HCEC 1CT (cell line): ENCODE measurements around the gene STMND1.
"Not testable (repeated sequence)": the region's sequence is repeated elsewhere in the genome, so short reads cannot be mapped to it uniquely, and the experiment has no call there.

ENCODE experiments used
- DNase-seq: peaks from one replicate; pipeline ENCODE4 v3.0.0-alpha.2; 2017

STMND1 gene

DNA sequence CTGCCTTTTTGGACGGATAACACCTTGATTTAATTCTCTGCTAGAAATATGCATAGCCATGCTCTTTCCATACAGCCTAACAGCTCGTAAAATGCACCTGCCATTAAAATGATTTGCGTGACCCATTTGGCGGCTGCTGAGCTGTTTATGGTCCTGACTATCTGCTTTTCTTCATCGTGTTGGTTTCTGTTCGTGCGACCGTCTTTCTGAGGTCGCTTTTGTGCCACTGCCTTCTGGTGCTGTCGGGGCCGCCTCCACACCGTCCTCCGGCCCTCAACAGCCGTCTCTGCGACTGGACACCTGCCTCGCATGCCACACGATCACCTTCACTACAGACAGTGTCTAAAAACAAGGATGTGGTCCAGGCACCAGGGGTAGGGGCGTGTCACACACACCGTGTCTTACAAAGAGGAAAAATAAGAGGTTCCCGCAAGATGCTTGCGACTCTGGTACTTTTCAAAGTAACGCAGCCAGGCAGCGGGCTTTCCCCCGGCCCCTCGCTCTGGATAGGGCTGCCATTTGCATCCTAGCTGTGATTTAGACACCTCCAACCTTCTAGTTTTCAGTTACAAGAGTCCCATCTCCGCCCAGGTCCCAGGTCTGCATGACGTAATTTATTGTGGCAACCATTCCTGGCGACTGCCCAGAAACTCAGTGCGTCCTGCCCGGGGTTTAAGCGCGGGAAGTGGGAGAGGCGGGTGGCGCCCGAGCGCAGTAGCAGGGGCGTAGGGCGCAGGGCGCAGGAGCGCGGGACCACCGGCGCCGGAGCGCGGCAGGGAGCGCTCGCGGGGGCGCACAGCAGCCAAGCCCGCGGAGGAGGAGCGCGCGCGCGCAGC, at the start of gene STMND1:
Gene STMND1 (plus strand): TSS at position 629 of the 836 bp plus-strand sequence. CDS start 208 bp downstream, outside the sequence.
- no peak for DNase-seq

DNA sequence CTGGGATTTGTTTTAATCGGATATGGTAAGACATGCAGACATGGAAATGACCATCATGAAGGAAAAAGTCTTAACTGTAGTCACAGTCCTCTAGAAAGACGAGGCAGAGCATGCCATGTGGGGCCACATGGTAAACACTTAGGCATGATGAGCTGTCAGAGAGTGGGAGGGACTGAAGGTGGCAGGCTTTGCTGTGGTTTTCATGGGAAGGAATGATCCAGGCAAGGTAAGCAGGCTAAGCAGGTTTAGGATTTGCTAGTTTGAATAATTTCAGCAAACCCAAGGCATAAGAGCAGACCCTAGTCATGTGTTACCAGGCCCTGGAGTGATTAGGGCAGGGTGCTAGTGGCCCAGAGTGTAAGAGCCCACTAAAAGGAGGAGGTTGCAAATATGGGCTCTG, 47.2 kb upstream of the STMND1 start:
- DNase-seq, result no peak

DNA sequence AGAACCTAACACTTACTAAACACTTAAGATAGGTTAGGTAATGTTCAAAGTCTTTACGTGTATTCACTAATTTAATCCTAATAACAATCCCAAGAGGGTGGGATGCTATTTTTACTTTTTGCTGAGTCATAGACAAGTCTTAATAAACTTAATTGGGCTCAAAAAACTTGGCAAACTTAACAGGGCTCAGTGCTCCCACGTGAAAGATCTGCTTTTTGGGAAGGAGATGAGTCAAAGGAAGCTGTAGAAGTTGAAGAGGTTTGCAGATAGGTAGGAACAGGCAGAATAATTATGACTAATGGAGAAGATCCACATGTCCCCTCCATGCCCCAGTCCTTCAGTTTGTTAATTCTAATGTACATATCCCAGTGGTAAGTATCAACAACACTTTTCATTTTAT, 44.5 kb upstream of the STMND1 start:
- DNase-seq, result no peak

DNA sequence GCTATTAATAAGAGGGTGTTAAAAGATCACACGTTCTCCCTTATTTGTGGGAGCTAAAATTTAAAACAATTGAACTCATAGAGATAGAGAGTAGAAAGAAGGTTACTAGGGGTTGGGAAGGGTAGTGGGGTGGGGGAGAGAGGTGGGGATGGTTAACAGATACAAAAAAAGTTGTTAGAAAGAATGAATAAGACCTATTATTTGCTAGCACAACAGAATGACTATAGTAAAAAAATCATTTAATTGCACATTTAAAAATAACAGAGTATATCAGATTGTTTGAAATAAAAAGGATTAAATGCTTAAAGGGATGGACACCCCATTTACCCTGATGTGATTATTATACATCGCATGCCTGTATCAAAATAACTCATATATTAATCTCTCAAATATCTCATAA, 43.3 kb upstream of the STMND1 start:
- no peak for DNase-seq

DNA sequence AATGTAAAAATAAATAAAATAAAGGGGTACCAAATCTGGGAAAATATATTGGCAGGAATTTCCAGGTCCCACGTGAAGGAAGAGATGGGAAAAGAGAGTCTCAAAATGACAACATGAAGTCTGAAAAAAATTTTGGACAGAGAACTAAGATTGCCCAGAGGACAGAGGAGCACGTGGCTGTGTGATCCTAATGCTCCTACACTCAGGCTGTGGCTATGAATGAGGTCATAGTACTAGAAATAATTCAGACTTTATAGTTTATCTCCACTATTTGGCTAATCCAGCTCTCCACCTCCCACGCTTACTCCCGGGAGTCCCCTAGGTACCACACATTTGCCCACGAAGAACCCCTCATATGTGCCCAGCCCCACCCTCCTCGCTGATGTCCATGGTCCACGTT, 42.8 kb upstream of the STMND1 start:
- no peak for DNase-seq

DNA sequence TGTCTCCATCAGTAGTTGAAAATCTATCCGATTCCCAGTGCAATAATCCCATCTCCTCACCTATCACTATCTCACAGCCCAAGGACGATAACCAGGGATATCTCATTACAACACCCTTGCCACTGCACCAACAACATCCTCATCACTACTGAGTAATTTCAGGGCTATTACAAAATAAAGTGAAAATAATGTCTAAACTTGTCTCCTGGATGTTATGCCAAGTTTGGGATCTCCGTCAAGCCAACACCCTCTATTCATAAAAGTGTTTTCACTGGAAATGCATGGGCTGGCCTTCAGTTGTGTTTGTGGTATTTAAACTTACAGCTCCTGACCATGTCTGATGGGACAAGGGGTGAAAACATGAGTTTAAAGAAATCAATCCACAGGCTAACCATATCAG, 42.0 kb upstream of the STMND1 start:
- DNase-seq, result no peak

DNA sequence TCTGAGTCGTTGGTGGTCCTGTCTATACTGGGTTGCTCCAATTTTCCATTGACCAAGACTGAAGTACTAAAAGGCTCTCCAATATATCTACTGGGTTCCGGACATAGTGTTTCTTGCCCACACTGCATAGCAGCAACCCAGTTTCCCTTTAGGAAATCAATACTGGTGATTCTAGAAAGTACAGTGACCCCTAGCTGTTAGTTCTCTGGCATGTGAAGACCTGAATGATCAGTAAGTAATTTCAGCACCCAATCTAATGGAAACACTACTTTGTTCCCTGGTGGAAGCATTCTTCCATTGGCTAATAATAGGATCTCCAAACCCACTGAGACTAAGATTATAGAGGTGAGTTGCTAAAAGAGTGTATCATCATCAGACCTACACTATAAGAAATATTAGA, 40.8 kb upstream of the STMND1 start:
- no peak for DNase-seq

DNA sequence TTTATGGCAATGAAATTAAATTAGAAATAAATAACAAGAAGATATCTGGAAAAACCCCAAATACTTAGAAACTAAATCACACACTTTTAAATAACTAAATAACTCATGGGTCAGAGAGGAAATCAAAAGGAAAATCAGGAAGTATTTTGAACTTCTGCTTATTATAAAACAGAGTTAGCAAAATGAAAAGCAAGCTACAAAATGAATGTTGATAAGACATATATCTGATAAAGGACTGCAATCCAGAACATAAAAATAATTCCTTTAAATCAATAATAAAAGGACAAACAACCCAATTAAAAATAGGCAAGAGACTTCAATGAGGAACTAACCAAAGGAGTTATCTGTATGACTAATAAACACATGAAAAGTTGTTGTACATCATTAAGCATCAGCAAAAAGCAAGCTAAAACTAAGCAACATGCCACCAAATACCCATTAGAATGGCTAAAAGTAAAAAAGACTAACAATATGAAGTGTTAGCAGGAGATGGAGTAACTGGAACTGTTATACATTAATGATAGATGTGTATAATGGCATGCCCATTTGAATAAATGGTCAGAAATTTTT, 38.9 kb upstream of the STMND1 start:
- no peak for DNase-seq

DNA sequence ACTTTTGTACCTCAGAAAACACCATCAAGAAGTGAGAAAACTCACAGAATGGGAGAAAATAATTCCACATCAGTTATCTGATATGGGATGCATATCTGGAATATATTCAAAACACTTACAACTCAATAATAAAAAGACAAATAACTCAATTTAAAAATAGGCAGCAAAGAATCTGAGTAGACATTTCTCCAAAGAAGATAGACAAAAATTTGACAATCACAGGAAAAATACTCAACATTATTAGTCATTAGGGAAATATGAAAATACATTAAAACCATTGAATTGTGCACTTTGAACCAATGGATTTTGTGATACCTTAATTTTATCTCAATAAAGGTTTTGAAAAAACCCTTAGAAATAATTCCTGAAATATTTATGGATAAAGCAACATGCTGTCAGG, 36.9 kb upstream of the STMND1 start:
- no peak for DNase-seq

DNA sequence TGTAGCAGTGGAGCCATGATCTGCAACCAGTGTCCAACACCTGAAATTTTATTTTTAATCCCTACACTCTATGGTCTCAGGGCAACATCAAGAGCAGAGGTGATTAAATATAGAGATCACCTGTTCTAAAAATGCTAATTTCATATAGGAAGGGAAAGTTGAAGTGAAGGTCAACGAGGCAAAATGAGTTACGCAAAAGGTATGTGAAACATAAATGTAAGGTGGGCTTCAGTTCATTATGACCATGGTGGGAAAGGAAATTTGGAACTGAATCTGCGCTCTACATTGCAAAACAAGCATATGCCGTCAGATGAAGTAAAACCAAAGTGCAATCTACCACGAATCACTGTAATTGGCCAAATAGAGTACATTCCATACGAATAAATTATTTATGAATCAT, 35.2 kb upstream of the STMND1 start:
- DNase-seq, result peak; percentile 6

DNA sequence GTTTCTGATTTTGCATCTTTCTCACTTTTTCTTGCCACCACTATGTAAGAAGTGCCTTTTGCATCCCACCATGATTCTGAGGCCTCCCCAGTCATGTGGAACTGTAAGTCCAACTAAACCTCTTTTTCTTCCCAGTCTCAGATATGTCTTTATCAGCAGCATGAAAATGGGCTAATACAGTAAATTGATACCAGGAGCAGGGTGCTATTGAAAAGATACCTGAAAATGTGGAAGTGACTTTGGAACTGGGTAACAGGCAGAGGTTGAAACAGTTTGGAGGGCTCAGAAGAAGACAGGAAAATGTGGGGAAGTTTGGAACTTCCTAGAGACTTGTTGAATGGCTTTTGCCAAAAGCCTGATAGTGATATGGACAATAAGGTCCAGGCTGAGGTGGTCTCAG, 32.9 kb upstream of the STMND1 start:
- DNase-seq, result not testable (repeated sequence)

DNA sequence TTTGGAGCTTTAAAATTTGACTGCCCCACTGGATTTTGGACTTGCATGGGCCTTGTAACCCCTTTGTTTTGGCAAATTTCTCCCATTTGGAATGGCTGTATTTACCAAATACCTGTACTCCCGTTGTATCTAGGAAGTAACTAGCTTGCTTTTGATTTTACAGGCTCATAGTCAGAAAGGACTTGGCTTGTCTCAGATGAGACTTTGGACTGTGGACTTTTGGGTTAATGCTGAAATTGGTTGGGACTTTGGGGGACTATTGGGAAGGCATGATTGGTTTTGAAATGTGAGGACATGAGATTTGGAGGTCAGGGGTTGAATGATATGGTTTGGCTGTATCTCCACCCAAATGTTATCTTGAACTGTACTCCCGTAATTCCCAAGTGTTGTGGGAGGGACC, 31.4 kb upstream of the STMND1 start:
- not testable (repeated sequence) for DNase-seq

DNA sequence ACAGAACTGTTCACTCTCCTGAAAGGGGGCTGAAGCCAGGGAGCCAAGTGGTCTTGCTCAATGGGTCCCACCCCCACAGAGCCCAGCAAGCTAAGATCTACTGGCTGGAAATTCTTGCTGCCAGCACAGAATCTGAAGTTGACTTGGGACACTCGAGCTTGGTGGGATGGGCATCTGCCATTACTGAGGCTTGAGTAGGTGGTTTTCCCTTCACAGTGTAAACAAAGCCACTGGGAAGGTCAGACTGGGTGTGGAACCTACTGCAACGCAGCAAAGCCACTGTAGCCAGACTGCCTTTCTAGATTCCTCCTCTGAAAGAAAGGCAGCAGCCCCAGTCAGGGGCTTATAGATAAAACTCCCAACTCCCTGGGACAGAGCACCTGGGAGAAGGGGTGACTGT, 28.3 kb upstream of the STMND1 start:
- DNase-seq, result not testable (repeated sequence)

DNA sequence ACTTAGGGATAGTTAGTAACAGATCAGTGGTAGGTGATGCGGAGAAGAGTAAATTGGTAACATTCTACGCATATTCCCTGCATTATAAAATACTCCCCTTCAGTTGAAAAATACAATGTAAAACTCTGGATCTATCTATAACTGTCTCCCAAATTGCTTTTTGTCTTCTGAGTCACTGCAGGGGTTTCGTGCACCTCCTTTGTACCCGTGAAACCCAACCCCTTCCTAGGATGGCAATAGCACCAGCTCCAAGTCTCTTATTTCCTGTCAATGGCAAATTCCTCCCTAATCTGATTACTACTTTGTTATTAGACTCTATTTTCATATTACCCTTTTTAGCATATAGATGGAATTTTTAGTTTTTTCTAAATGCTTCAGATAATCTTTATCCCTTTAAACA, 20.6 kb upstream of the STMND1 start:
- DNase-seq, result no peak

DNA sequence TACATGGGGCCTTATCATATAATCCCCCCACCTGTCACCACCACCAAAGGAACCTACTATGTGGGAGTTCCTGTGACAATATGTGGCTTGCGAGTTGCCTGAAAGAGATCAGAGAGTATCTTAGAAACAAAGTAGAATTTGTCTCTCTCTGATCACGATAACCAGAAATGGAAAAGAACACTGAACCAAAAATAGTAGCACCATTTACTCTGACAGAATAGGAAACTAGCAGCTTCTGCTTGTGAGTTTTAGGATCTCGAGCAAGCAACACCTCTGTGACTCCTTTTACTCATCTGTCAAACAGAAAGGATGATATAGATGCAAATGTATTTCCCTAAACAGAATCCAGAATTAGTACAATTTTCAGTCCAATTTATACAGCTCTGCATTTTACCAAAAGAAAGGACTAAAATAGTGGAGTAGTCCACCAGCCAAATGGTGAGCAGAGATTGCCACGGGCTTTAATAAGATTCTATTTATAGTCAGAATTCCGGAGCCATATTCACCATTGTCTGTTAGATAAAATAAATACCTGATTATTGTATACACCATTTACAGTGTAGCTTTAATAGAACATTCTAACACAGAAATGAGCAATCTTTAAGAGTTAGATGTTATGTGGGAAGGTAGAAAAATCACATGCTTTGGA, 19.9 kb upstream of the STMND1 start:
- no peak for DNase-seq

DNA sequence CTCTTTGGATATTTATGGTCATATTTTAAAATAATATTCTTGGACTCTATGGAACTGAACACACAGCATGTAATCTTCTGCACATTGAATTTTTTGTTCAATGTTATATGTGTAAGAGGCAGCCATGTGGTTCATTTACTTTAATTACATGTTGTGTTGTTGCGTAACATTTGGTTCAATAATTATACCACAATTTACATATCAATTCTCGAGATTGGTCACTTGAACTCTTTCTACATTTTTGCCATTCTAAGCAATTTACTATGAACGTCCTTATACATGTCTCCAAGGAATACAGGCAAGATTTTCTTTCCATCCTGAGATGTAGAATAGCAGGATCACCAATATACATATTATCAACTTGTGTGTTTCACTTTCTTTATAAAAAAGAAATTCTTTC, 18.5 kb upstream of the STMND1 start:
- no peak for DNase-seq

DNA sequence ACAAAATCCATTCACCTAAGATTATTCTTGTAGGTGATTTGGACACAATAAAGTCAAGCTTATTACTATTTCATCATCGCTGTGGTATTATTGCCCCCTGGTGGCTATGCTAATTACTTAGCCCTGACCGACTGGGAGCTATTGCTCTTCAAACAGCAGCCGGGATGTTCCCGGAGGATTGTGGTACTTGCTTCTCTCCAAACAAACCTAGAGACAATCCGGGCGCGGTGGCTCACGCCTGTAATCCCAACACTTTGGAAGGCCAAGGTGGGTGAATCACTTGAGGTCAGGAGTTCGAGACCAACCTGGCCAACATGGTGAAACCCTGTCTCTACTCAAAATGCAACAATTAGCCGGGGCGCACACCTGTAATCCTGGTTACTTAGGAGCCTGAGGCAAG, 15.4 kb upstream of the STMND1 start:
- peak; percentile 67 for DNase-seq

DNA sequence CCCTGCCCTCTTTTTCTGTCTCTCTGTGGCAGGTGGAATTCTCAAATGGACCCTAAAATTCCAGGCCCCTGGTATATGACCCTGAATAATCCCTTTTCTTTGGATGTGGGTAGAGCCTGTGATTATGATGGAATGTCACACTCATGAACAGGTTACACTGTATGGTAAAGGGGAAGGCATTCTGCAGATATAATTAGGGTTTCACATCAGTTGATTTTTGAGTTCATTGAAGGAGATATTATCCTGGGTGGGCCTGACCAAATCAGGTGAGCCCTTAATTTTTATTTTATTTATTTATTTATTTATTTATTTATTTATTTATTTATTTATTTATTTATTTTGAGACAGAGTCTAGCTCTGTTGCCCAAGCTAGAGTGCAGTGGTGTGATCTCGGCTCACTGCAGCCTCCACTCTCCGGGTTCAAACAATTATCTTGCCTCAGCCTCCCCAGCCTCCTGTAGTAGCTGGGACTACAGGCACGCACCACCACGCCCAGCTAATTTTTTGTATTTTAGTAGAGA, 13.7 kb upstream of the STMND1 start:
- DNase-seq, result no peak

DNA sequence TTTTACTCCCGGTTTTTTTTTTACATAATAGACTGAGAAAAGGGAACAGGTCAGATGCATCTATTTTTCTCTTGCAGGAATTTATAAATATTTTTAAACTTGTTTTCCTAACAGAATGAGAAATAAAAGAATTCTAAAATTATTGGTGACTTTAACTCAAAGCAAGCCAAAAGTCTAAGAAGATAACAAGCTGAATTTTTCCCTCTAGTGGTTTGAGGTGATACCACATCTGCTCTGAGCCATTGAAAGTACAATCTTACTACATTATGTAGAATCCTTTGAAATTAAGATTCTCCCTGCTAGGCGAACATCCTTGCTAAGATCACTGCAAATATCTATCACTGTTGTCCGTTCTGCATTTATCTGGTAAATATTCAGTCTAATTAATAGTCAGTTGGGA, 10.7 kb upstream of the STMND1 start:
- DNase-seq, result peak; percentile 21

DNA sequence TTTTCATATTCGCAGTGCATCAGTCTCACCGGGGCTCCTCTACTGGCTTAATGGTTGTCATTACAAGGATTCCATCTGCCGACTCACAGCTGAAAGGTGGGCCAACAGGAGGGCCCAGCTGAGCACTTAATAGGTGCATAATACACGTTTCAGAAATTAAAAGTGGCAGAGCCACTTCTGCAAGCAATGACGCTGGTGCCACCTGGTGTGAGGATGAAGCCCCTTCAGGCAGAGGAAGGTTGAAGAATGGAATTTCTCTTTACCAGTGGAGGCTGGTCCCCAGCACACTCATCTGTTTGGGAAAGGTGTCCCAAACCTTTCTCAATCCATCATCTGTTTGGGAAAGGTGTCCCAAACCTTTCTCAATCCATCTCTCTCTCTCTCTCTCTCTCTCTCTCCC, 8.2 kb upstream of the STMND1 start:
- DNase-seq, result no peak

DNA sequence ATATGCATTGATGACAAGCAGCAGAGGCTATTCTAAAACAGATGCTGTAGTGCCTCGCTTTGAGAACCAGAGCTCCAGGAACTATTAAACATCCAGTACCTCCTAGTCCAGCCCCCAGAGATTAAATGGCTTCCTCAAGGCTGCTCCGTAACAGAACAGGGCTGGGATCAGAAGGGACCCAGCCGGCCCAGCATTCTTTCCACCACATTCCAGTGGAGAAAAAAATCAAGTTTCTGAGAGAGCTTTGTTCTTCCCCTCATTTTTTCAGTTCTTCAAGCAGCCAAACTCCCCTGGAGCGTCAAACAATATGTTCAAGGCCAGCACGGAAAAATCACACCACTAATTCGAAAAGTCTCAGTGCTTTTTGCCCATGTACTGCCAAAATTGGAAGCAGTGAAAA, 5.8 kb upstream of the STMND1 start:
- no peak for DNase-seq

DNA sequence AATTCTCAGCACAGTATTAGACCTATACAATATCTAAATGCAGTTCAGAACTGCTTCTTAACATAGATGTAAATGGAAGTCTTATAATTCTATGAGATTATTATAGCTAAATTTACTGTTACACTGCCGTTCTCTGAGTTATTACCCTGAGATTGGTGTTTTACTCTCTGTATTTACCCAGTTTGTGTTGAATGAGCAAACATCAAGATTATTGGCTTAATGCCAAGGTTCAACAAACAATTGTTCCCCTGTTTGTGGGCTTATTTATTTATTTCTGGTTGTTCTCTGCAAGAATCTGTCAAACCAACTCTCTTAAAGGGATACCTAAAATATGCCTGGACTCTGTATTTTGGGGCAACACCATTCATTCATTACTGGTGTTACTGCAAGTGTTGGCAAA, 5.2 kb upstream of the STMND1 start:
- DNase-seq, result no peak

DNA sequence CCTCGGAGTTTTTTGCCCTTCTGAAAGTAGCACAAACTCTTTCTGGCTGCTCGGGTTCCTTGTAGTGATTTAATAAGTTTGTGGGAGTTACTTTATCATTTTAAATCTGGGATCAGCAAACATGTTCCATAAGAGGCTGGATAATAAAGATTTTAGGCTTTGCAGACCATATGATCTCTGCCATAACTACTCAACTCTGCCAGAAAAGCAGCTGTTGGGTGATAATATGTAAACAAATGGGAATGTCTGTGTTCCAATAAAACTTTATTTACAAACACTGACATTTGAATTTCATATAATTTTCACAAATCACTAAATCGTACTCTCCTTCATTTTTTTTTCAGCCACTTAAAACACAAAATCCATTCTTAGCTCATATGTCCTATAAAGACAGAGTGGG, 3.9 kb upstream of the STMND1 start:
- DNase-seq, result no peak

DNA sequence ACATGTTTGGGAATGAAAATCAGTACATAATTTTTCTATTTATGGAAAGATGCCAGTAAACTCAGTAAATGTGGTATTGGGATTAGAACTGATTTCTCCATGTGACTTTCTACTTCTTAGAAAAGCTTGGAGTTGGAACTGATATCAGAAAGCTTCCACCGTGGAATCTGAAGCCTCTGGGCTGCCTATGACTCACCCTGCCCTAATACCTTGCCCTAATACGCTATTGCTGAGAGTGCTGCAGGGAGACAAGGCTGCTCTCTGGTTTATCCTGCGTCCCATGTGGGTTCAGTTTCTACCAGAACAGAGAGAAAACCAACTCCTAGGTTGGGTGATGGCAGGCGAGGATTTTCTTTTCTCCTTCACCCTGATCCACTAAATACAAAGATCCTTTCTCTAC, 3.3 kb upstream of the STMND1 start:
- no peak for DNase-seq
